A673 (cell line): ENCODE data around the gene ZNF446. TPM values are rescaled to one million over a fixed set of nuclear protein-coding genes. Genes with fewer than 3 reads are reported as not detected.
A peak's percentile ranks its signal among the peaks of the same experiment; 100 is the strongest.

ENCODE experiments used
- Bru-seq: library from RNA; stranded (reverse); fragments of 400-500 nt; gene quantifications from one replicate; lab custom pipeline; 2021; lab: Mats Ljungman, UMichigan
- BruChase-seq, 2 experiments: library from RNA; stranded (reverse); fragments of 400-500 nt; gene quantifications; one replicate each; lab custom pipeline; 2021; lab: Mats Ljungman, UMichigan
- BruUV-seq: library from RNA; stranded (reverse); fragments of 400-500 nt; replicated peaks from 2 replicates; lab custom pipeline; 2021; lab: Mats Ljungman, UMichigan
- CTCF ChIA-PET: fragments of 300-600 bp; sonication (Branson Sonifier 250); formaldehyde crosslinking; loops from one replicate; lab custom pipeline; 2022; ENCODE audit warnings: antibody characterized with exemption; lab: Charles Lee
- POLR2A ChIA-PET: fragments of 300-600 bp; sonication (Branson Sonifier 250); formaldehyde crosslinking; loops from one replicate; lab custom pipeline; 2022; ENCODE audit warnings: antibody characterized with exemption; ENCODE audit not compliant: low non-redundant PET; lab: Charles Lee
- DNase-seq: peaks from one replicate; pipeline ENCODE4 v3.0.0-alpha.2; 2015; ENCODE audit warnings: low spot score
- H3K27ac ChIP-seq: fragments of 200-600 bp; sonication (generic); 2 replicates; pipeline ENCODE4 v1.5.1; 2016; ENCODE audit warnings: mixed run types, low read depth, mild to moderate bottlenecking, mixed read lengths, antibody characterized with exemption, low read length; ENCODE audit not compliant: poor library complexity, severe bottlenecking
- H3K27me3 ChIP-seq: fragments of 200-600 bp; sonication (generic); replicated peaks from 2 replicates; pipeline ENCODE4 v1.6.1; 2017; ENCODE audit warnings: mixed run types, low read depth, mild to moderate bottlenecking, mixed read lengths, antibody characterized with exemption, low read length; ENCODE audit not compliant: insufficient read depth, poor library complexity
- H3K36me3 ChIP-seq: fragments of 200-600 bp; sonication (generic); 2 replicates; pipeline ENCODE4 v1.6.1; 2016; ENCODE audit warnings: mixed run types, mild to moderate bottlenecking, mixed read lengths, antibody characterized with exemption, low read length; ENCODE audit not compliant: insufficient read depth, poor library complexity, severe bottlenecking
- H3K4me1 ChIP-seq: fragments of 200-600 bp; sonication (generic); 2 replicates; pipeline ENCODE4 v1.6.1; 2017; ENCODE audit warnings: mixed run types, mild to moderate bottlenecking, mixed read lengths, antibody characterized with exemption, low read length; ENCODE audit not compliant: insufficient read depth, poor library complexity, severe bottlenecking
- H3K4me3 ChIP-seq: fragments of 200-600 bp; sonication (generic); 2 replicates; pipeline ENCODE4 v1.5.1; 2016; ENCODE audit warnings: low read depth, mixed run types, mild to moderate bottlenecking, mixed read lengths, low read length; ENCODE audit not compliant: poor library complexity, severe bottlenecking
- H3K9me3 ChIP-seq: fragments of 200-600 bp; sonication (generic); 2 replicates; pipeline ENCODE4 v1.6.1; 2016; ENCODE audit warnings: mixed run types, low read depth, mild to moderate bottlenecking, mixed read lengths, antibody characterized with exemption, low read length; ENCODE audit not compliant: poor library complexity, severe bottlenecking
- EZH2 ChIP-seq: fragments of 200-600 bp; sonication (generic); IDR thresholded peaks from 2 replicates; pipeline ENCODE4 v1.6.1; 2017; ENCODE audit warnings: borderline replicate concordance, low read depth, mild to moderate bottlenecking, mixed read lengths, antibody characterized with exemption, low read length; ENCODE audit not compliant: poor library complexity, severe bottlenecking
- intact Hi-C: fragments of 100-400 bp; cut with micrococcal nuclease; formaldehyde crosslinking; loops from one replicate; pipeline ENCODE4 v1.10.0; 2022; ENCODE audit not compliant: unreplicated experiment
- long read RNA-seq: library from polyadenylated mRNA; stranded (forward); transcript quantifications from one replicate; pipeline ENCODE4 v2.0.0, GENCODE V29; 2022
- total RNA-seq: library from RNA; stranded (reverse); gene quantifications from 2 replicates; pipeline ENCODE4 v1.2.3, GENCODE V29; 2021
- TF ChIP-seq, protein P1 (sequence below): fragments of 300-800, 200-600 bp; sonication (generic); conservative IDR thresholded peaks from 2 replicates; pipeline ENCODE4 v1.5.1; 2017; ENCODE audit warnings: low read depth, mild to moderate bottlenecking, antibody characterized with exemption, low read length, moderate library complexity, mixed read lengths

The ZNF446 gene
- total RNA-seq (7.7 and 11.8 TPM in 2 replicates), Bru-seq, nascent RNA (percentile 43 among the genes with signal in this experiment), BruChase-seq, experiment 1, labeled RNA remaining after a 2-hour chase (percentile 50 among the genes with signal in this experiment), BruChase-seq, experiment 2, labeled RNA remaining after a 6-hour chase (percentile 51 among the genes with signal in this experiment)
- long read RNA-seq, partial matches to known transcripts = 4 of 31 reads
- long read RNA-seq, other reads (novel, unspliced or antisense) = 26 of 31 reads

DNA sequence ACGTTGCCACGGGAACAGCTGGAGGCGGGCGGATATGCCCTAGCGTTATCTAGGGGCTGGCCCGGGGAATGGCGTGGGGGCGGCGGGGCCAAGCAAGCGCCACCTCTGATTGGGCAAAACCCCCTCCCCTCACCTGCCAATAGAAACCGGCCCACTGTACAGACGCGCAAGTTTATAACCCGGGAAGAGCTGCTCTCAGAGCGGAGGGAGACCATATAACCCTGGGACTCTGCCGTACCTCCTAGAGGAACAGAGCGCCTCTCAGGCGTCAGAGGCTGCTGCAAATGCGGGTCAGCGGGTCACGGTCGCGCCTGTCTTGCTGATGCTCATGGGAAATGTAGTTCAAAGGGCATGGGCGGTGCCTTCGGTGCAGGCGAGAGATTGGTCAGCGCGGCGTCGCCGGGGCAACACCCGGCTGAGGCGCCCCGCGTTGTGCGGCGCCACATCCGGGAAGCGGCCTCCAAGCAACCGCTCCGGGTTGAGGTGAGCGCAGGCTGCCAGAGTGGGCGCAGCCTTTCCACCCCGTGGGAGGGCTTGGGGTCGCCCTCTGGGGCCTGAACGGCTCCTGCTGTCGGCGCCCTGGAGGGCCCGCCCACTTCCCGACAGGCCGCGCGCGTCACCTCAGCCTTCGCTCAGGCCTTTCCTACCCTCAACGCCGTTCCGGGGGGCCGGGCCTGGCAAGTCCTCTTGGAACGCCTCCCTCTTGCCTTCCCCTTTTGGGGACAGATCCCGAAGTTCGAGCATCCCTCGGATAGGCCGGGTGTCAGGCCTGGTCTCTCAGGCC lies at the start of gene ZNF446:
Gene ZNF446 (plus strand): TSS at position 639 of the 784 bp plus-strand sequence. CDS start 867 bp downstream, outside the sequence.
- CTCF ChIA-PET = interaction anchor here (1.0 kb wide), 1 partner anchor 43 kb away, joined by 3 read pairs; the partner anchor contains the start of gene ZBTB45
- intact Hi-C loops = no loop called here
- Histone ChIP-seq H3K9me3 (no peaks in the 10 kb centered on the region), H3K27ac (peak within 1 kb of the TSS; percentile 84), H3K4me1 (peaks cover 6% of the 10 kb centered on the region), H3K4me3 (peak within 1 kb of the TSS; percentile 61), H3K36me3 (no peaks in the 10 kb centered on the region), H3K27me3 (no peaks in the 10 kb centered on the region)
- no peak for TF ChIP-seq EZH2
- TF ChIP-seq, protein P1, sequence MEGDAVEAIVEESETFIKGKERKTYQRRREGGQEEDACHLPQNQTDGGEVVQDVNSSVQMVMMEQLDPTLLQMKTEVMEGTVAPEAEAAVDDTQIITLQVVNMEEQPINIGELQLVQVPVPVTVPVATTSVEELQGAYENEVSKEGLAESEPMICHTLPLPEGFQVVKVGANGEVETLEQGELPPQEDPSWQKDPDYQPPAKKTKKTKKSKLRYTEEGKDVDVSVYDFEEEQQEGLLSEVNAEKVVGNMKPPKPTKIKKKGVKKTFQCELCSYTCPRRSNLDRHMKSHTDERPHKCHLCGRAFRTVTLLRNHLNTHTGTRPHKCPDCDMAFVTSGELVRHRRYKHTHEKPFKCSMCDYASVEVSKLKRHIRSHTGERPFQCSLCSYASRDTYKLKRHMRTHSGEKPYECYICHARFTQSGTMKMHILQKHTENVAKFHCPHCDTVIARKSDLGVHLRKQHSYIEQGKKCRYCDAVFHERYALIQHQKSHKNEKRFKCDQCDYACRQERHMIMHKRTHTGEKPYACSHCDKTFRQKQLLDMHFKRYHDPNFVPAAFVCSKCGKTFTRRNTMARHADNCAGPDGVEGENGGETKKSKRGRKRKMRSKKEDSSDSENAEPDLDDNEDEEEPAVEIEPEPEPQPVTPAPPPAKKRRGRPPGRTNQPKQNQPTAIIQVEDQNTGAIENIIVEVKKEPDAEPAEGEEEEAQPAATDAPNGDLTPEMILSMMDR = no peak
- POLR2A ChIA-PET = no interaction called here
- DNase-seq = peak; percentile 98
- no TSS peak for BruUV-seq

DNA sequence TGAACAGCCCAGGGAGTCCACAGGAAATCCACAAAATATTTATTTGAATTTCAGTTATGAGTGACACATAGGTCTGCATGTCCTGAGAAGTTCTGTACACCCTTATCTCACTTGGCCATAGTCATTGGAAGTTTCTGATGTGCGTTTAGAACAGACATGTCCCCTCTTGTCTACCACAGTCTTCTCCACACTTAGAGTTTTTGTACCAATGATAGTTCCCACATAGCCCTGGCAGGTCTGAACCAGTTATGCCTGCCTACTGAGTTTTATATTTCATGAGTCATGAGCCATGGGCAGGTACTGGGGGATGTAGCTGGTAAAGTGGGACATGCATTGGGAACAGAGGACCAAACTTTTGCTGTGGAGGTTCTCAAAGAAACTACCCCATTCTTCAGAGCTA lies 47.5 kb upstream of the ZNF446 start:
- no peak overlapping the region for H3K27ac ChIP-seq
- H3K4me3 ChIP-seq = no peak overlapping the region
- ChIA-PET POLR2A (no interaction called here), CTCF (no interaction called here)
- TF ChIP-seq EZH2 = no peak
- TF ChIP-seq, protein P1 = no peak
- peaks cover 67% of the 10 kb centered on the region for H3K9me3 ChIP-seq
- H3K27me3 ChIP-seq = no peaks in the 10 kb centered on the region
- BruUV-seq = no TSS peak
- no peak for DNase-seq
- H3K4me1 ChIP-seq = no peaks in the 10 kb centered on the region
- intact Hi-C loops = no loop called here
- H3K36me3 ChIP-seq = peaks cover 18% of the 10 kb centered on the region

- intact Hi-C loops = no loop called here
These were observed 46.4 kb upstream of the ZNF446 start for GRCh38 chr19:58429745-58430144.

More at GRCh38 chr19:58429745-58430144, 46.4 kb upstream of the ZNF446 start:
- Histone ChIP-seq H3K9me3 (peaks cover 72% of the 10 kb centered on the region), H3K4me3 (no peak overlapping the region), H3K36me3 (peaks cover 29% of the 10 kb centered on the region), H3K4me1 (no peaks in the 10 kb centered on the region), H3K27ac (no peak overlapping the region), H3K27me3 (no peaks in the 10 kb centered on the region)
- no peak for DNase-seq
- no peak for TF ChIP-seq EZH2
- TF ChIP-seq, protein P1 = no peak
- BruUV-seq = no TSS peak
- ChIA-PET CTCF (no interaction called here), POLR2A (no interaction called here)
